Testis (tissue), 2 donors: ENCODE measurements around the gene SMIM10L2A.

Source experiments
- POLR2A ChIP-seq: fragments of 450-650 bp; IDR thresholded peaks from one replicate; pipeline ENCODE4 v1.6.1; 2017; ENCODE audit warnings: antibody characterized with exemption, mild to moderate bottlenecking, moderate library complexity
- TF ChIP-seq, protein P1 (sequence below), 3 experiments: fragments of 450-650 bp in 2 of 3; fragments of 200-600 bp in 1 of 3; sonication (generic) in 1 of 3; IDR thresholded peaks; one replicate each; pipeline ENCODE4 v1.5.1; 2016 to 2019; ENCODE audit warnings: antibody characterized with exemption in 3 of 3, mild to moderate bottlenecking in 2 of 3, moderate library complexity in 1 of 3

DNA sequence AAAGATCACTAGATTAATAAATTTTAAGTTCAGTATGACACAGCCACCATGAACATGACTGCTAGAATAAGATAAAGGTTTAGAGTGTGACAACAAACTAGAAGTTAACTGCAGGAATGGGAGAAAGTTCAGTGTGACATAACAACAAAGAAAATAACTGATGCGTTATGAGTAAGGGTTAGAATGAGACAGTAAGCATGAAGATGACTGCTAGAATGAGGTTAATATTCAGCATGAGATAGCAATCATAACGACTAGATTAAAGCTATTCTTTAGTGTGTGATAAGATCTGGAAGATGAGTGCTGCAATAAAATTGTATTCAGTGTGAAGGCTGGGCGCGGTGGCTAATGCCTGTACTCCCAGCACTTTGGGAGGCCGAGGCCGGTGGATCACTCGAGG, 48.4 kb upstream of the SMIM10L2A start:
- TF ChIP-seq, protein P1, sequence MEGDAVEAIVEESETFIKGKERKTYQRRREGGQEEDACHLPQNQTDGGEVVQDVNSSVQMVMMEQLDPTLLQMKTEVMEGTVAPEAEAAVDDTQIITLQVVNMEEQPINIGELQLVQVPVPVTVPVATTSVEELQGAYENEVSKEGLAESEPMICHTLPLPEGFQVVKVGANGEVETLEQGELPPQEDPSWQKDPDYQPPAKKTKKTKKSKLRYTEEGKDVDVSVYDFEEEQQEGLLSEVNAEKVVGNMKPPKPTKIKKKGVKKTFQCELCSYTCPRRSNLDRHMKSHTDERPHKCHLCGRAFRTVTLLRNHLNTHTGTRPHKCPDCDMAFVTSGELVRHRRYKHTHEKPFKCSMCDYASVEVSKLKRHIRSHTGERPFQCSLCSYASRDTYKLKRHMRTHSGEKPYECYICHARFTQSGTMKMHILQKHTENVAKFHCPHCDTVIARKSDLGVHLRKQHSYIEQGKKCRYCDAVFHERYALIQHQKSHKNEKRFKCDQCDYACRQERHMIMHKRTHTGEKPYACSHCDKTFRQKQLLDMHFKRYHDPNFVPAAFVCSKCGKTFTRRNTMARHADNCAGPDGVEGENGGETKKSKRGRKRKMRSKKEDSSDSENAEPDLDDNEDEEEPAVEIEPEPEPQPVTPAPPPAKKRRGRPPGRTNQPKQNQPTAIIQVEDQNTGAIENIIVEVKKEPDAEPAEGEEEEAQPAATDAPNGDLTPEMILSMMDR (IDR thresholded peaks at IDR 0.05): no peak
- no peak for TF ChIP-seq POLR2A
